Hematopoietic multipotent progenitor cell treated with erythropoietin and hydrocortisone succinate and interleukin-3 and kit ligand, for 8 days (in vitro differentiated cells): ENCODE data around the gene CLDN4.

ENCODE experiments used
- DNase-seq: peaks from one replicate; pipeline ENCODE4 v3.0.0-alpha.2; 2015

Gene CLDN4

GRCh38 chr7:73876973-73877372 lies 46.2 kb downstream of the CLDN4 start:
- no peak for DNase-seq

- DNase-seq, result no peak
Observed at GRCh38 chr7:73879977-73880681, 49.3 kb downstream of the CLDN4 start.

DNA sequence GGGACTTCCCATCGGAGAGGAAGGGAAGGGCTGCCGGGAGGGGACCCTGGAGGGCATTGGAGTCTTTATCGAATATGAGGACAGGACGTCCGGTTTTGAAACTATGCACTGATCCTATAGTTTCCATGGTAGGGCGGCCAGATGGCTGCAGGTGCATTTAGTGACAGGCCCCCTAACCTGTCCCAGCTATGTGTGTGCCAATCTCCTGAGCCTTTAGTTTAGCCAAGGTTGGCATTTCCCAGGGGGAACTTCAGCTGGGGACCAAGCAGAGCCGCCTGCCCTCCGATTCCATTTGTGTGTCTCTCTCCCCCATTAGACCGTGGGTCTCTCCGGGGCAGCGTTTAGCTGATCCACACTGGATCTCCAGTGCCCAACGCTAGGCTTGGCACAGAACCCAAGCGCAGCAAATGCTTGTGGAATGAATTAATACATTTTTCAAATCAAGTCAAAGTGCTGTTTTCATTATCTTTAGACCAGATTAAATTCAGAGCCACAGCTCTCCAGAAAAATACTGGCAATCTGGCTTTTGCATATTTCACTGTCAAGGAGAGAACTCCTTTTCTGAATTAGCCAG lies 50.0 kb downstream of the CLDN4 start:
- no peak for DNase-seq

GRCh38 chr7:73881352-73882046 lies 50.7 kb downstream of the CLDN4 start:
- no peak for DNase-seq

DNA sequence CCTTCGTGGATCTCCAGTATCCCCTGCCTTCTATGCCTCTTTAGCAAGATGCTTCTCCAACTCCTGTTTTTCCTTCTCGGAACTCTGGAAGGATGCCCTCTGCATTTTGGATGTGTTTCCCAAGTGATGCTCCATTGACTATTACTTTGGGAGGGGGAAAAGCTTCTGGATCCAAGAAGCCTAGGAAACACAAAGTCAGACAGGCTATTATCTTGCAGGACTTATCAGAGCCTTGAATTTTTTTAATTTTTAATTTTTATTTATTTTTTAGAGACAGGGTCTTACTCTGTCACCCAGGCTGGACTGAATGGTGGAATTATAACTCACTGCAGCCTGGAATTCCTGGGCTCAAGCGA lies 51.2 kb downstream of the CLDN4 start:
- DNase-seq, result no peak
